ENCODE data around the gene ENO1.
"Not testable (repeated sequence)": the region's sequence is repeated elsewhere in the genome, so short reads cannot be mapped to it uniquely, and the experiment has no call there.

The ENO1 gene

GRCh38 chr1:8892026-8892425 lies 13.5 kb upstream of the ENO1 start:
- no peak for DNase-seq

GRCh38 chr1:8891401-8891800 lies 12.9 kb upstream of the ENO1 start:
- DNase-seq: no peak

GRCh38 chr1:8889925-8890785 lies 11.7 kb upstream of the ENO1 start:
- DNase-seq: peak; percentile 88

- no peak for DNase-seq
Measured at GRCh38 chr1:8889103-8889846, 10.8 kb upstream of the ENO1 start.

- DNase-seq: no peak
Measured at GRCh38 chr1:8886589-8886988, 8.1 kb upstream of the ENO1 start.

- not testable (repeated sequence) for DNase-seq
Measured at GRCh38 chr1:8886031-8886524, 7.6 kb upstream of the ENO1 start.

GRCh38 chr1:8884105-8884504 lies 5.6 kb upstream of the ENO1 start:
- DNase-seq: not testable (repeated sequence)

GRCh38 chr1:8883491-8883890 lies 5.0 kb upstream of the ENO1 start:
- DNase-seq: no peak

GRCh38 chr1:8879922-8880676 lies 1.6 kb upstream of the ENO1 start:
- DNase-seq: peak; percentile 34

- DNase-seq: no peak
Measured at GRCh38 chr1:8879464-8879921, 1.0 kb upstream of the ENO1 start.

- peak; percentile 99 for DNase-seq
Measured at GRCh38 chr1:8878698-8879463, 395 bp upstream of the ENO1 start.

- DNase-seq: no peak
Measured at GRCh38 chr1:8876087-8876486, 2.4 kb downstream of the ENO1 start.

GRCh38 chr1:8875216-8875861 lies 3.1 kb downstream of the ENO1 start:
- DNase-seq: peak; percentile 30

GRCh38 chr1:8874230-8875201 lies 4.0 kb downstream of the ENO1 start:
- DNase-seq: no peak

- peak; percentile 40 for DNase-seq
Measured at GRCh38 chr1:8873506-8874229, 4.8 kb downstream of the ENO1 start.

GRCh38 chr1:8873001-8873400 lies 5.5 kb downstream of the ENO1 start:
- DNase-seq: no peak

- no peak for DNase-seq
Measured at GRCh38 chr1:8871965-8872399, 6.5 kb downstream of the ENO1 start.

- no peak for DNase-seq
Measured at GRCh38 chr1:8871539-8871935, 6.9 kb downstream of the ENO1 start.
